IPS-NIHi11 (cell line): Measurements from ENCODE around the gene CSF3.

Experiments used
- DNase-seq: peaks from one replicate; pipeline ENCODE4 v3.0.0; 2012; ENCODE audit warnings: mixed read lengths, low spot score

CSF3 gene

DNA sequence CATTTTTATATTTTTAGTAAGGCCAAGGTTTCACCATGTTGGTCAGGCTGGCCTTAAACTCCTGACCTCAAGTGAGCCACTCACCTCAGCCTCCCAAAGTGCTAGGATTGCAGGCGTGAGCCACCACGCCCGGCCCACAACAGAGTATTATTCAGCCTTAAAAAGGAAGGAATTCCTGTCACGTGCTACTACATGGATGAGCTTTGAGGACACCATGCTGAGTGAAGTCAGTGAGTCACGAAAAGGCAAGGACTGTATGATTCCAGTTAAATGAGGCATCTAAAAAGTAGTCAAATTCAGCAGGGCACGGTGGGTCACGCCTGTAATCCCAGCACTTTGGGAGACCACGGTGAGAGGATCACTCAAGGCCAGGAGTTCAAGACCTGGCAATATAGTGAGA, 9.7 kb downstream of the CSF3 start:
- no peak for DNase-seq

- no peak for DNase-seq
Measured at GRCh38 chr17:40025559-40025958, 10.3 kb downstream of the CSF3 start.

- no peak for DNase-seq
Measured at GRCh38 chr17:40025991-40026815, 11.0 kb downstream of the CSF3 start.

- DNase-seq, result peak; percentile 97
Measured at GRCh38 chr17:40026816-40027613, 11.8 kb downstream of the CSF3 start.

DNA sequence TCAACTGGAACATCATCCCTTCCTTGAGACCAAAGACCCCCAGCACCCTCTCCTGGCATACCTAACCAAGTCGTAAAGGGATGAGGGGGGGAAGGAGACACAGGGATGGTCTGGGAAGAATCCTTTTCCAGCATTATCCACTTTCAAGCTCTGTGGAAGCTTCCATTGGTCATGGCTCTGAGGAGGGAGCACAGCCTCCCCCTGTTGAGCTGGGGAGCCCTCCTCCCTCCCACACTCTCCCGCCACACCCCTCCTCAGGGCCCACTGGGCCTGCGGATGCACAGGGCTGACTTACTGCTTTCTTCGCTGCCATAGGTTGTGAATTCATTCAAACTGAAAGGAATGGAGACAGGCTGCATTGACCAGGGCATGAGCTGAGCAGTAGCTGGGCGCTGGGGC, 12.4 kb downstream of the CSF3 start:
- no peak for DNase-seq

GRCh38 chr17:40028595-40028994, 13.4 kb downstream of the CSF3 start:
- no peak for DNase-seq

- no peak for DNase-seq
Measured at GRCh38 chr17:40031706-40032105, 16.5 kb downstream of the CSF3 start.

GRCh38 chr17:40032322-40033320, 17.4 kb downstream of the CSF3 start:
- no peak for DNase-seq

DNA sequence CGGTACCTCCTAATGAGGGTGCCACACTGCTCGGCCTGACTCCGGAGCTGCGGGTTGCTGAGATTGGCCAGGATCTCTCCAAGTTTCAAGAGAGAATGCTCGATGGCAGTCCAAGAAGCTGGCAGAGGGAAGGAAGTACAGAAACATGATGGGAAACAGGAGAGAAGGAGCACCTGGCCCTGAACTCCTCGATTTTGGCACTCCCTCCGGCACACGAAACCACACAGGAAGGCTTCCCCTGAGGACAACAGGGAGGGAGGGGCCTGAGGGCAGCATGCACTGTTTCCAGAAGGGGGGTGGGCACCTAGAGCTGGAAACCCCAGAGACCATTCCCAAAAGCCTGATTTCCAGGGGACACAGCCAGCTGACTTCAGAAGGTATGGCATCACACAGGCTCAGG, 18.1 kb downstream of the CSF3 start:
- no peak for DNase-seq

GRCh38 chr17:40034426-40035161, 19.4 kb downstream of the CSF3 start:
- DNase-seq, result no peak

- DNase-seq, result peak; percentile 95
Measured at GRCh38 chr17:40035162-40035559, 19.9 kb downstream of the CSF3 start.

DNA sequence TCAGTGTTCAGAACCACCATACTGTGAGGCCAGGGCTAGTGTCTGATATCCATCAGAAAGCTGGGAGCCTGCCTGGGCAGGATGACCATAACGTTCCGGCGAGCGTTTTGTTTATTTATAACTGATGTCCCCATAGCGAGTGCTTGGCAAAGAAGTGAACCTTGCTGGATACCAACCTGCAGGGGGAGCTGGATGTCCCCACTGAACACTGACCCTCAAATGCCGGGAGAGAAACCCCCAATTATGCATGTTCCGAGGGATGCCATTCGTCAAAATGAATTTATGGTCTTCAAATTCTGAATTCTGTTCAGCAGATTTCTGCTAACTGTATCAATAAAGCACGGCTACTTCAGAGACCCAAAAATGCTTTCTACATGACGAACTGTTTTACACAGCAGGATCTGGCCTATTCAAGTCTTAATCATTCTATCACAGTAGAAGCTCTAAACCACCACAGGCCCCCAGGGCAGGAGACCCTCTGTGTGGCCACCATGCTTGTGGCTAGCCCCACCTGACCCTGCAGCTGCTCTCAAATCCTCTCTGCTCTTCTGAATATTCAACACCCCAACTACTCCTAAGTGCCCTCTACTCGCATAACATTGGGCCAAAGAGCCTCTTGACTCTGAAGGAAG, 23.8 kb downstream of the CSF3 start:
- DNase-seq, result peak; percentile 63

DNA sequence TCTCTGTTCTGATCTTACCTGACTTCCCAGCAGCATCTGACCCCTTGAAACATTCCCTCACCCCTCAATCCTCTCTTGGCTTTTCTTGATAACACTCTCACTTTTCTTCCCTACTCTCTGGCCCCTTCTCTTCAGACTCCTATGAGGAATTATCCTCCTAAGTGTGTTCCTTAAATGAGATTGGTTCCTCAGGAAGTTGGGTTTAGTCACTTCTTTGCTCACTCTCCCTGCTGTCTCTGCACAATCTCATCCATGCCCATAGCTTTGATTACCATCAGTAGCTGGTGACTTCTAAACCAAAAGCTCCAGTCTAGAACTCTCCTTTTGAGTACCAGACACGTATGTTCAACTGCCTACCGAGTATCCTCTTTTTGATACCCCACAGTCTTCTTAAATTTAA, 26.0 kb downstream of the CSF3 start:
- DNase-seq, result no peak

- no peak for DNase-seq
Measured at GRCh38 chr17:40056379-40057015, 41.3 kb downstream of the CSF3 start.

GRCh38 chr17:40058186-40058784, 43.0 kb downstream of the CSF3 start:
- no peak for DNase-seq

DNA sequence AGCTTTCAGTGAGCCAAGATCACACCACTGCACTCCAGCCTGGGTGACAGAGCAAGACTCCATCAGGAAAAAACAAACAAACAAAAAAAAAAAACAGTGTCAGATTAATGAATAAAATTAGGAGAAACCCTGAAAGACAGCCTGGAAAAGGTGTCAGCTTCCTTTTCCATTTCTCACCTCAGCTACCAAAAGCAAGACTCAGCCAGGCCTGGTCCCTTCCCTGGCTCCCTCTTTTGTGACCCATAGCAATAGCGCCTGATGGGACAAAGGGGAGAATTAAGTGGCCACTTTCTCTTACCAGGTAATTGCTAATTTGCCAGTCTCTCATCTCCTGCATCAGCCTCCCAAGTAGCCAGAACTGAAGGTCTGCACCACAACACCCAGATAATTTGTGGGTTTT, 43.6 kb downstream of the CSF3 start:
- DNase-seq, result no peak

- no peak for DNase-seq
Measured at GRCh38 chr17:40059729-40060475, 44.7 kb downstream of the CSF3 start.

GRCh38 chr17:40060887-40061608, 45.8 kb downstream of the CSF3 start:
- no peak for DNase-seq

- no peak for DNase-seq
Measured at GRCh38 chr17:40061609-40062038, 46.4 kb downstream of the CSF3 start.
